ENCODE results near the gene PCDH9.

GRCh38 chr13:66563076-66563475 is 667.1 kb downstream of the PCDH9 start:
- TF ChIP-seq CTCF (IDR thresholded peaks at IDR 0.05; ENCODE audit: low read length) = no peak
- TF ChIP-seq EZH2 (IDR thresholded peaks at IDR 0.05; ENCODE audit: borderline replicate concordance, low read length) = no peak

All from OCI-LY1 (cell line).